Activated CD4-positive, alpha-beta T cell treated with anti-CD3 and anti-CD28 coated beads, Interleukin-2, amount 50 U/mL, for 24 hours (primary cell): ENCODE data around the gene TELO2.

Experiments used
- DNase-seq, 2 donors: peaks; one replicate each; pipeline ENCODE4 v3.0.0-alpha.2; 2020; ENCODE audit warnings: low read depth in 1 of 2, low spot score in 1 of 2

The TELO2 gene

GRCh38 chr16:1498899-1499676, 5.9 kb downstream of the TELO2 start:
- no peak for DNase-seq

GRCh38 chr16:1499756-1500464, 6.8 kb downstream of the TELO2 start:
- no peak for DNase-seq

DNA sequence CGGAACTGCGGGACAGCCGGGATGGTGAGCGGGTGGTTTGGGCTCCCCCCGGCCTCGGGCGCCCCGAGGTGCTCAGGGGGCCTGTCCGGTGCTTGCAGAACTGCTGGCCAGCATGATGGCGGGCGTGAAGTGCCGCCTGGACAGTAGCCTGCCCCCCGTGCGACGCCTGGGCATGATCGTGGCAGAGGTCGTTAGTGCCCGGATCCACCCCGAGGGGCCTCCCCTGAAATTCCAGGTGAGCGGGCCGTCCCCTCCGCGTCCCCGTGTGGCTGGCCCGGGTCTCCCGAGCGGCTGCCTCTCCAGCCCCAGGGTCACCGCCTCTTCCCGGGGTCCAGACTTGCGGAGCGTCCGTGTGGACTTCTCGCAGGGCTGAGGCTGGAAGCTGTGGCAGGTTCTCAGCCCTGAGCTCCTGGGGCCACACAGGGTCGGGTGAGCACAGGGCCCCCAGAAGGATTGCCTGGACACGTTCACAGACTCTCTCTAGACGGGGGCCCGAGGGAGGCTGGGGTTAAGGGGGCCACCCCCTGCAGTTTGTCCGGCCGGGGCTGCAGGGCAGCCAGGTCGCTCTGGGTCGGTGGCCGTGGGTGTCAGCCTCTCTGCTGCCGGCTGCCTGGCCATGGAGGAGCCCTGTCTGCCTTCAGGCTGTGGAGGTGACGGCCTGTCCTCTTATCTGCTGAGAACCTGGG, 7.4 kb downstream of the TELO2 start:
- DNase-seq = no peak

- DNase-seq = no peak
Observed at GRCh38 chr16:1501630-1502029, 8.5 kb downstream of the TELO2 start.

GRCh38 chr16:1502092-1503004, 9.2 kb downstream of the TELO2 start:
- no peak for DNase-seq

GRCh38 chr16:1503110-1503955, 10.2 kb downstream of the TELO2 start:
- DNase-seq = no peak

GRCh38 chr16:1505073-1505844, 12.1 kb downstream of the TELO2 start:
- DNase-seq = no peak

DNA sequence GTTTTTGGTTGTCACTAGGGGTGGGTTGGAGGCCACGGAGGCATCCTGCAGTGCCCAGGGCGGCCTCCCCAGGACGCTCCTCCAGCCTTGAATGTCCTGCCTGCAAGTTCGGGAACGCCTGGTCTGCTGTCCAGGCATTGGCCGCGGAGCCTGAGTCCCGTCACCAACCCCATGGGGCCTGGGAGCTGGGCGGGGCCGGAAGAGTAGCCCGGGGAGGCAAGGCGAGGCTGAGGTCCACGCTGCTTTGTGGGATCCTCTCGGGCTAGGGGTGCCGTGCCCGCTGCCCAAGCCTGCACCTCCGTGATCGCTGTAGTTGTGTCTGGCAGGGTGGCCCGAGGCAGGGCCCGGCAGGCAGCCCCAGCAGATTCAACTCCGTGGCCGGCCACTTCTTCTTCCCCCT, 12.8 kb downstream of the TELO2 start:
- no peak for DNase-seq

DNA sequence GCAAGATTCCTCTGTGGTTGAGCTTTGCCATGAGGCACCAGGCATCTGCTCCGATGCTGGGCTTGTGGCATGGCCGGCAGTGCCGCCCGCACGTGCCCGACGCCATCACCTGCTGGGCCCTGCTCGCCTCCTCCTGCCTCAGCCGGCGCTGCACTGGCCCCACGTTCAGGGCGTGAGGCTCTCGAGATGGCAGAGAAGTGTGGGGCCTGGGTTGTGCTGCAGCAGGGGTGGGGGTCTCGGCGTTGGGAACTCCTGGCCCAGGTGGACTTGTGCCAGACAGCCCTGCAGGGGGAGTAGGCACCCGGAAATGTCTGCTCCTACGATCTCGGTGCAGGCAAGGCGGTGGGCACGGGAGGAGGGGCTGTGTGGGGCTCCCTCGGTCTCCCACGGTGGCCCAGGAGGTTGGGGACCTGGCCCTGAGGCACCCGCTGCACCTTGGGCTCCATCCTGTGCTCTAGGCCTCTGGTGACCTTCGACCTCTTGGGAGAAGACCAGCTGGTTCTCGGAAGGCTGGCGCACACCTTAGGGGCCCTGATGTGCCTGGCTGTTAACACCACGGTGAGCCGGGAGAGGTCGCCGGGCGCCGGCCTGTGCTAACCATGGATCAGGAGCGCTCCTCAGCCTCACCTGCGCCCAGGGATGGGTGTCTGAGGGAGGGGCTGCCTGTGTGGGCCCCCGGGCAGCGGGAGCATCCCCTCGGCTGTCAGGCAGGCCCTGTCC, 13.5 kb downstream of the TELO2 start:
- DNase-seq = no peak

- no peak for DNase-seq
Observed at GRCh38 chr16:1508494-1509187, 15.5 kb downstream of the TELO2 start.

DNA sequence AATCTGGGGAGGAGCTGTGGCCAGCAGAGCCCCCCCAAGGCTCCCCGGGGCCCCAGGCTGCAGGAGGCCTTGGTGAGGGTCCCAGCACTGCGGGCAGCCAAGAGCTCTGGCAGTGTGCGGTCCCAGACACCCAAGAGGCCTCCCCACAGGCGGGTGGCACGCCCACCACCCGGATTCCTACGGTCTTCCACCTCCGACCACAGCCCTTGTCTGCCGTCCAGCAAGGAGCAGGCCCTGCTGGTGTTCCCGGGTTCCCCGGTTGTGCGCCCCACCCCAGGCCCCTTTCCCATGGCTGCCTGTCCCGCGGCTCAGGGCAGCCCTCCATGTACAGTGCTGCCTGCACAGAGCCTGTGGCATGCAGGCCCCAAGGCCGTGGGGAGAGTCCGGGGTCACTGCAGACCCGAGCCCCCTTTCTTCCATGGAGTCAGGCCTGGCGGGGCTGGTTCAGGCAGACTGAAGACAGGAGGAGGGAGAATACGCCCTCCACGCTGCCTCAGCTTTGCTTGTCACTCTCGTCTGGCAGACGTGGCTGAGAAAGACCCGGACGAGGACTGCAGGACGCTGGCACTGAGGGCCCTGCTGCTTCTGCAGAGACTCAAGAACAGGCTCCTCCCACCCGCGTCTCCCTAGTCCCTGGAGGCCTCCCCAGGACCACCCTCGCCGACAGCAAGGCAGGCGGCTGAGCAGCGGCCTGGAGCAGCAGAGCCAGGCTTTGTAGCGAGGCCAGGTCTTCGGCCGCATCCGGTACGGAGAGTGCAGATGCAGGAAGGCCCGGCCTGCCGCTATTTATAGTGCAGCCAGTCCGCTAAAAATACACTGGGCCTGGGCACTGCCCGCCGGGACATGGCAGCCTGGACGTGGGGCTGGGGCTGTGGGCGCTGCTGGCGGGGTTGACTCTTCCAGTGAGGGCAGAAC, 16.4 kb downstream of the TELO2 start:
- DNase-seq = no peak

DNA sequence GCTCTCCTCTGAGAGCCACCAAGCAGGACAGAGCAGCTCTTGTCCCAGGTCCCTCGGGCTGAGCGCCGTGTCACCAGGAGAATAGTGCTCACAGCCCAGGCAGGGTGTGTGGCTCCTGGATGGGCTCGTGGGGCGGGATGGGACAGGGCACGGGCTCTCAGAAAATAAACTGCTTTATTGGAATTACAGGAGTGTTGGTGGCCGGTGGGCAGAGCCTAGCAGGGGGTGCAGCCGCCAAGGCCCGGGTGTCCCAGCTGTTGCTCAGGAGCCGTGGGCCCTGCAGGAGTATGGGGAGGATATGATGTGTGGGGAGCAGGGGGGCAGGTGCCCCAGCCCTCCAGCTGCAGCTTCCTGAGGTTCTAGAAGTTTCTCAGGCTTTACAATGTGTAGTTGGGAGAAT, 17.1 kb downstream of the TELO2 start:
- DNase-seq = no peak

DNA sequence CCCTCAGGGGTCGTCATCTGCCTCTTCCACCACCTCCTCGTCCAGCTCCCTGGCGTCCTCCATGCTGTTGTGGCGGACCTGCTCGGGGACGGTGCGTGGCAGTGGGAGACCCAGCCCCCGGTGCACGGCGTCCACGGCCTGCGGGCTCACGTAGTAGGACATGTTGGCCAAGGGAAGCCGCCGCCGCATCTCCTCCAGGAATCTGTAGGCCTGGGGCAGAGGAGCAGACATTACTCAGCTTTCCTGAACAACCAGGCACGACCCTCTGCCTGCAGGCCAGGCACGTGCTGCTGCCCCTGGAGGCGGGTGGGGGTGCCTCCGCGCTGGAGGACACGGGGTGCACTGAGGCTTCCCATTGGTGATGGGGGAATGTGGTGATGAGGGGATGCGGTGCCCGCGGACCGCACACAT, 17.8 kb downstream of the TELO2 start:
- no peak for DNase-seq

DNA sequence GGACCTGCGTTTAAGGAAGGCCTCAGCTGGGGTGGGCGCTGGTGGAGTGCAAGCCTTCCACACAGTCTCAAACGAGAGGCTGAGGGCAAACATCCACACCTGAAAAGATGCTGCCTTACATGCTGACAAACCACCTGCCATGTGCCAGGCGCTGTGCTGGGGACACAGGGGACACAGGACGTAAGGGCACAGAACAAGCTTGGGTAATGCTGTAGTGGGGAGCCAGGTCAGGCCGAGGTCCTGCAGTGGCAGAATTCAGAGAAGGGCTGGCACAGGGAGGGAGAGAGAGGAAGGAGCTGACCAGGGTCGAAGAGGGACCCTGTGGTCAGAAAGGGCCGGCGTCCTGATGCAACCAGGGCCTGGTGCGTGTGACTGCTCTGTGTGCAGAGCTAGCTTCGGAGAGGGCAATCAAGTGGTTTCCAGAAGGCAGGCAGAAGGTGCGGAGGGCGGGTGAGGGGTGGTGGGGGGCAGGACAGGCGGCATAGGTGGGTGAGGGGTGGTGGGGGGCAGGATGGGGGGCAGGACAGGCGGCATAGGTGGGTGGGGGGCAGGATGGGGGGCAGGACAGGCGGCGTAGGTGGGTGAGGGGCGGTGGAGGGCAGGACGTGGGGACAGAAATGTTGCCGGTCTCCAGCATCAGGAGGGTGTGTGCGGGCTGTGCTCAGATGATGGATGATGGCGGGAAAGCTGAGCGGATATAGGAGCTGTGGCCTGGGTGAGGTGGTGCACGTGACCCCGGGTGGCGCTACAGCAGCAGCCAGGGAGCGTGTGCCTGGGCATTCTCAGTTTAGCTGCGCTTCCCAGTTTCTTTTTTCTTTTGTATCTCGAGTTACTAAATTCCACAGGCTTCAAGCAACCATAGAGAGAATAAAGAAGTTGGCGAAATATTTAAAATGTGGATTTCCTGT, 18.8 kb downstream of the TELO2 start:
- no peak for DNase-seq

- no peak for DNase-seq
Observed at GRCh38 chr16:1512774-1513173, 19.6 kb downstream of the TELO2 start.

- DNase-seq = no peak
Observed at GRCh38 chr16:1514507-1514906, 21.3 kb downstream of the TELO2 start.
